H1 (cell line): Measurements from ENCODE around the gene GPD1L. TPM values are rescaled to one million over a fixed set of nuclear protein-coding genes. Genes with fewer than 3 reads are reported as not detected.

ENCODE experiments used
- CTCF ChIA-PET: fragments of 300-600 bp; sonication (Branson Sonifier 250); formaldehyde crosslinking; loops from one replicate; lab custom pipeline; 2021; ENCODE audit not compliant: partially characterized antibody; lab: Charles Lee
- POLR2A ChIA-PET: fragments of 300-600 bp; sonication (Branson Sonifier 250); formaldehyde crosslinking; loops from one replicate; lab custom pipeline; 2021; ENCODE audit warnings: inconsistent platforms; ENCODE audit not compliant: partially characterized antibody; lab: Charles Lee
- DNase-seq, 2 experiments: peaks; one replicate each; pipeline versions ENCODE4 v3.0.0 to v3.0.0-alpha.2; 2010 to 2022; ENCODE audit warnings: low spot score in 2 of 2, low read depth in 1 of 2, mixed read lengths in 1 of 2
- FAIRE-seq: peaks from 2 replicates; lab custom pipeline; 2011; peaks lifted over from hg19 to GRCh38; lab: Jason Lieb, UNC
- H2AFZ ChIP-seq: 2 replicates; pipeline ENCODE4 v1.8.1; 2012; ENCODE audit warnings: low read length, inconsistent platforms
- H2AK5ac ChIP-seq: 2 replicates; pipeline ENCODE4 v1.6.1; 2013; ENCODE audit warnings: low read depth, low read length
- H2BK120ac ChIP-seq: replicated peaks from 2 replicates; pipeline ENCODE3; 2013; ENCODE audit warnings: low read depth, low read length, inconsistent platforms
- H2BK12ac ChIP-seq: 2 replicates; pipeline ENCODE4 v1.6.1; 2013; ENCODE audit warnings: low read depth, low read length
- H2BK15ac ChIP-seq: 2 replicates; pipeline ENCODE4 v1.6.1; 2013; ENCODE audit warnings: low read length
- H2BK20ac ChIP-seq: 2 replicates; pipeline ENCODE4 v1.6.1; 2013; ENCODE audit warnings: low read length
- H2BK5ac ChIP-seq: 2 replicates; pipeline ENCODE4 v1.6.1; 2013; ENCODE audit warnings: low read depth, low read length
- H3K14ac ChIP-seq: 2 replicates; pipeline ENCODE4 v1.6.1; 2013; ENCODE audit warnings: inconsistent platforms; ENCODE audit not compliant: insufficient read length
- H3K18ac ChIP-seq: 2 replicates; pipeline ENCODE4 v1.6.1; 2013; ENCODE audit warnings: low read length; ENCODE audit errors: extremely low read depth
- H3K23ac ChIP-seq: 2 replicates; pipeline ENCODE4 v1.6.1; 2013; ENCODE audit warnings: inconsistent platforms; ENCODE audit not compliant: insufficient read length
- H3K23me2 ChIP-seq: 2 replicates; pipeline ENCODE4 v1.6.1; 2013; ENCODE audit warnings: low read depth, low read length
- H3K27ac ChIP-seq: 2 replicates; pipeline ENCODE4 v1.6.1; 2011; ENCODE audit warnings: low read depth, low read length, inconsistent platforms
- H3K27me3 ChIP-seq, 4 experiments: replicated peaks in 1 of 4; 1 replicate in 1 of 4; 2 replicates in 3 of 4; pipeline versions ENCODE4 v1.6.1 to v1.8.1; 2011 to 2013; ENCODE audit warnings: low read length in 3 of 4, mild to moderate bottlenecking in 3 of 4, inconsistent platforms in 2 of 4, mixed read lengths in 2 of 4, moderate library complexity in 1 of 4; ENCODE audit not compliant: control insufficient read depth in 3 of 4, insufficient read depth in 3 of 4; ENCODE audit errors: extremely low read depth in 1 of 4
- H3K36me3 ChIP-seq, 4 experiments: 2 replicates each; pipeline versions ENCODE4 v1.6.1 to v1.8.1; 2011 to 2013; ENCODE audit warnings: mild to moderate bottlenecking in 4 of 4, low read length in 3 of 4, moderate library complexity in 2 of 4, control low read depth in 1 of 4, inconsistent platforms in 1 of 4; ENCODE audit not compliant: insufficient read depth in 4 of 4, control insufficient read depth in 2 of 4
- H3K4ac ChIP-seq: replicated peaks from 2 replicates; pipeline ENCODE3; 2013; ENCODE audit warnings: low read length, low read depth, mixed read lengths, inconsistent platforms; ENCODE audit not compliant: insufficient read length
- H3K4me1 ChIP-seq, 4 experiments: replicated peaks in 1 of 4; 1 replicate in 1 of 4; 2 replicates in 3 of 4; pipeline versions ENCODE4 v1.6.1 to v1.8.1; 2011 to 2013; ENCODE audit warnings: low read length in 3 of 4, inconsistent platforms in 2 of 4, mixed read lengths in 1 of 4; ENCODE audit not compliant: insufficient read depth in 4 of 4, control insufficient read depth in 3 of 4
- H3K4me2 ChIP-seq, 2 experiments: 2 replicates each; pipeline versions ENCODE4 v1.6.1 to v1.8.1; 2011 to 2013; ENCODE audit warnings: low read depth in 2 of 2, low read length in 2 of 2, control low read depth in 1 of 2, inconsistent platforms in 1 of 2, mild to moderate bottlenecking in 1 of 2; ENCODE audit not compliant: insufficient read depth in 1 of 2
- H3K4me3 ChIP-seq, 4 experiments: fragments of 200-600, 300-600 bp in 1 of 4; sonication (generic), shearing (Covaris generic), sonication (Bioruptor Twin) in 1 of 4; 2 replicates each; pipeline versions ENCODE4 v1.5.1 to v1.8.1; 2011 to 2016; ENCODE audit warnings: low read length in 4 of 4, low read depth in 3 of 4, control low read depth in 2 of 4, inconsistent platforms in 2 of 4, mild to moderate bottlenecking in 2 of 4, mixed read lengths in 1 of 4, moderate library complexity in 1 of 4; ENCODE audit not compliant: insufficient read depth in 2 of 4; ENCODE audit errors: extremely low read depth in 1 of 4
- H3K56ac ChIP-seq: replicated peaks from 2 replicates; pipeline ENCODE3; 2013; ENCODE audit warnings: low read depth, mild to moderate bottlenecking, mixed read lengths, low read length, inconsistent platforms; ENCODE audit not compliant: insufficient read length
- H3K79me1 ChIP-seq: 2 replicates; pipeline ENCODE4 v1.6.1; 2013; ENCODE audit warnings: low read depth, low read length, control low read depth
- H3K79me2 ChIP-seq, 2 experiments: 2 replicates each; pipeline versions ENCODE4 v1.6.1 to v1.8.1; 2012 to 2013; ENCODE audit warnings: low read length in 2 of 2, mild to moderate bottlenecking in 2 of 2, inconsistent platforms in 1 of 2; ENCODE audit not compliant: insufficient read depth in 2 of 2, control insufficient read depth in 1 of 2
- H3K9ac ChIP-seq, 4 experiments: replicated peaks in 1 of 4; 1 replicate in 1 of 4; 2 replicates in 3 of 4; pipeline versions ENCODE4 v1.6.1 to v1.8.1; 2011 to 2013; ENCODE audit warnings: low read depth in 3 of 4, low read length in 3 of 4, control low read depth in 2 of 4, mild to moderate bottlenecking in 2 of 4, moderate library complexity in 2 of 4, inconsistent platforms in 1 of 4; ENCODE audit errors: extremely low read depth in 1 of 4
- H3K9me3 ChIP-seq, 2 experiments: 2 replicates each; pipeline versions ENCODE4 v1.6.1 to v1.8.1; 2012 to 2013; ENCODE audit warnings: mild to moderate bottlenecking in 2 of 2, moderate library complexity in 2 of 2, control low read depth in 1 of 2, inconsistent platforms in 1 of 2, low read depth in 1 of 2, low read length in 1 of 2, mixed read lengths in 1 of 2; ENCODE audit not compliant: insufficient read depth in 2 of 2
- H4K20me1 ChIP-seq, 2 experiments: replicated peaks in 1 of 2; 2 replicates each; pipeline versions ENCODE3 to v1.8.1; 2011 to 2013; ENCODE audit warnings: inconsistent platforms in 2 of 2, low read length in 2 of 2, mild to moderate bottlenecking in 1 of 2; ENCODE audit not compliant: insufficient read depth in 2 of 2, control insufficient read depth in 1 of 2
- H4K5ac ChIP-seq: 2 replicates; pipeline ENCODE4 v1.6.1; 2013; ENCODE audit warnings: low read length, low read depth, mixed read lengths, inconsistent platforms; ENCODE audit not compliant: insufficient read length
- H4K8ac ChIP-seq: 2 replicates; pipeline ENCODE4 v1.8.0; 2013; ENCODE audit warnings: mild to moderate bottlenecking, moderate library complexity, low read length, inconsistent platforms; ENCODE audit not compliant: insufficient read depth; ENCODE audit errors: extremely low read depth
- H4K91ac ChIP-seq: replicated peaks from 2 replicates; pipeline ENCODE3; 2013; ENCODE audit warnings: low read length, mixed read lengths, inconsistent platforms; ENCODE audit not compliant: insufficient read length
- FOSL1 ChIP-seq: IDR thresholded peaks from 2 replicates; pipeline ENCODE4 v1.6.1; 2011; ENCODE audit warnings: mild to moderate bottlenecking, low read depth, low read length, moderate library complexity; ENCODE audit not compliant: insufficient read depth
- GABPA ChIP-seq: IDR thresholded peaks from 2 replicates; pipeline ENCODE4 v1.6.1; 2011; ENCODE audit warnings: mild to moderate bottlenecking, low read length, moderate library complexity, borderline replicate concordance; ENCODE audit not compliant: insufficient read depth
- GTF2F1 ChIP-seq: IDR thresholded peaks from 2 replicates; pipeline ENCODE4 v1.6.1; 2012; ENCODE audit warnings: low read depth, low read length, improper control_type of control experiment, borderline replicate concordance
- HDAC6 ChIP-seq: IDR thresholded peaks from one replicate; pipeline ENCODE4 v1.7.1; 2012; ENCODE audit warnings: low read depth, mild to moderate bottlenecking, inconsistent platforms, low read length, moderate library complexity
- KDM4A ChIP-seq: IDR thresholded peaks from one replicate; pipeline ENCODE4 v1.7.1; 2012; ENCODE audit warnings: low read depth, mild to moderate bottlenecking, moderate library complexity, low read length, inconsistent platforms; ENCODE audit not compliant: severe bottlenecking
- NANOG ChIP-seq: IDR thresholded peaks from 2 replicates; pipeline ENCODE4 v1.6.1; 2011; ENCODE audit warnings: low read length, low read depth, mild to moderate bottlenecking, inconsistent platforms; ENCODE audit not compliant: insufficient read depth, poor library complexity, severe bottlenecking
- PHF8 ChIP-seq: fragments of 200-600 bp; sonication (generic); conservative IDR thresholded peaks from 2 replicates; pipeline ENCODE4 v1.7.1; 2012; ENCODE audit warnings: low read depth, mild to moderate bottlenecking, inconsistent platforms, low read length, moderate library complexity
- POLR2A ChIP-seq, 2 experiments: IDR thresholded peaks; 1 replicate in 1 of 2; 2 replicates in 1 of 2; pipeline ENCODE4 v1.6.1; 2011; ENCODE audit warnings: low read depth in 2 of 2, low read length in 2 of 2, mild to moderate bottlenecking in 2 of 2; ENCODE audit errors: control extremely low read depth in 1 of 2
- POLR2AphosphoS5 ChIP-seq: IDR thresholded peaks from 2 replicates; pipeline ENCODE4 v1.6.1; 2011; ENCODE audit warnings: low read depth, low read length
- RNF2 ChIP-seq: fragments of 200-900, 300-1000 bp; sonication (generic); IDR thresholded peaks from 2 replicates; pipeline ENCODE4 v1.7.1; 2016; ENCODE audit warnings: borderline replicate concordance, low read depth, mild to moderate bottlenecking, antibody characterized with exemption, low read length; ENCODE audit not compliant: poor library complexity, severe bottlenecking; ENCODE audit errors: missing control alignments
- RXRA ChIP-seq: IDR thresholded peaks from 2 replicates; pipeline ENCODE4 v1.6.1; 2011; ENCODE audit warnings: low read depth, mild to moderate bottlenecking, low read length, moderate library complexity; ENCODE audit not compliant: insufficient read depth
- TBP ChIP-seq: IDR thresholded peaks from 2 replicates; pipeline ENCODE4 v1.6.1; 2011; ENCODE audit warnings: low read depth, low read length, improper control_type of control experiment
- WGBS, 2 experiments: shearing (Covaris generic) in 1 of 2; methylation state at CpG; one replicate each; pipeline versions ENCODE4 v1.1.6 to v1.1.7; 2013 to 2015; ENCODE audit warnings: low lambda C conversion rate in 2 of 2, mixed read lengths in 2 of 2, inconsistent platforms in 1 of 2, low coverage in 1 of 2, missing lambda C conversion rate in 1 of 2; ENCODE audit not compliant: insufficient replicate concordance in 2 of 2, insufficient coverage in 1 of 2, insufficient read length in 1 of 2; ENCODE audit errors: extremely low coverage in 1 of 2, missing lambda C conversion rate in 1 of 2; 5-methylcytosine and 5-hydroxymethylcytosine counted together
- polyA plus RNA-seq, 7 experiments: library from polyadenylated mRNA; depleted of rRNA in 3 of 7; stranded (reverse) in 5 of 7; unstranded in 2 of 7; fragments of >200 nt in 5 of 7; fragments of 200-250 nt in 2 of 7; gene quantifications; 1 replicate in 5 of 7; 2 replicates in 1 of 7; 4 replicates in 1 of 7; pipeline versions ENCODE4 v1.2.1 to v1.2.3, GENCODE V29; 2011 to 2013; ENCODE audit warnings: missing spikeins in 2 of 7, mixed read lengths in 2 of 7
- total RNA-seq: library from RNA; stranded (reverse); fragmentation: NEBNext Ultra II Directional; extraction: Animal tissue kit (Norgen Biotek cat#: 25700); gene quantifications from 2 replicates; pipeline ENCODE4 v1.2.1, GENCODE V29; 2021
- TF ChIP-seq, protein P1 (sequence below): IDR thresholded peaks from 2 replicates; pipeline ENCODE4 v1.6.1; 2011; ENCODE audit warnings: low read length, improper control_type of control experiment

The GPD1L gene
- total and polyA plus RNA-seq, 2 of the 8 experiments (the other 6 are each of a cell fraction or from before 2014, with no cell fraction given), result 2.4 to 8.4 TPM

DNA sequence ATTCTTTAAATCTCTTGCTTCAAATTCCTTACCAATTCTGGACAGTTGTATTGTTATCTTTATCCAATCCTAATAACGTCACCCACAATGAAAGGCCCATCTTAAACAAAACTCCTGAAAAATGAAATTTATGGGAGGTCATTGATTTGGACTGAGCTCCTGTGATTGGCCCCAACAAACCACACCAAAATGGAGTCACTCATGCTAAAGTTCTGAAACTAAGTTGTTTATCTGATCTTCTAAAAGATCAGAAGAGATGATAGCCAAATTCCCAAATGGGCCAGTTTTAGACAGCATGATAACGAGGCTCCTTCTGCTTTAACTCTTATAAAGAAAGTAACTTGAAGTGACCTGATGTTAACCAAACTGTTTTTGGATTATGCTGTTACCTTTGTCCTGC, 39.7 kb upstream of the GPD1L start:
- Histone ChIP-seq H3K36me3 (no peaks in the 10 kb centered on the region), H4K5ac (no peak overlapping the region), H4K91ac (no peak overlapping the region), H3K23me2 (no peaks in the 10 kb centered on the region), H3K4ac (no peak overlapping the region), H2AK5ac (no peak overlapping the region), H3K56ac (no peak overlapping the region), H4K8ac (no peak overlapping the region), H2BK20ac (no peak overlapping the region), H3K14ac (no peak overlapping the region), H3K79me2 (no peaks in the 10 kb centered on the region), H3K4me2 (no peak overlapping the region), H4K20me1 (no peaks in the 10 kb centered on the region), H3K79me1 (no peaks in the 10 kb centered on the region), H3K4me1 (no peaks in the 10 kb centered on the region), H3K9ac (no peak overlapping the region), H2BK15ac (no peak overlapping the region), H2AFZ (no peak overlapping the region), H3K9me3 (peaks cover 3 to 4% of the 10 kb centered on the region in 2 experiments; a peak in 2 of 4 replicates), H3K18ac (no peak overlapping the region), H3K4me3 (no peak overlapping the region), H2BK5ac (no peak overlapping the region), H2BK120ac (no peak overlapping the region), H3K27me3 (no peaks in the 10 kb centered on the region), H3K27ac (no peak overlapping the region), H2BK12ac (no peak overlapping the region), H3K23ac (no peak overlapping the region)
- DNase-seq (no peak), FAIRE-seq (no peak)
- POLR2A ChIA-PET, result no interaction called here
- 84% methylated on average over 2 of the region's 2 CpGs; no CpG with 5 or more reads in 1 of the 2 experiments for WGBS, 2 experiments
- CTCF ChIA-PET, result no interaction called here
- TF ChIP-seq NANOG, result no peak
- no peak for TF ChIP-seq POLR2AphosphoS5
- TF ChIP-seq TBP, result no peak
- TF ChIP-seq GABPA, result no peak
- no peak for TF ChIP-seq FOSL1
- TF ChIP-seq RNF2, result no peak
- TF ChIP-seq POLR2A (IDR thresholded peaks at IDR 0.05; ENCODE audit: control extremely low read depth in 1 of 2, low read depth in 2 of 2, low read length in 2 of 2), result no peak
- no peak for TF ChIP-seq KDM4A
- TF ChIP-seq, protein P1, sequence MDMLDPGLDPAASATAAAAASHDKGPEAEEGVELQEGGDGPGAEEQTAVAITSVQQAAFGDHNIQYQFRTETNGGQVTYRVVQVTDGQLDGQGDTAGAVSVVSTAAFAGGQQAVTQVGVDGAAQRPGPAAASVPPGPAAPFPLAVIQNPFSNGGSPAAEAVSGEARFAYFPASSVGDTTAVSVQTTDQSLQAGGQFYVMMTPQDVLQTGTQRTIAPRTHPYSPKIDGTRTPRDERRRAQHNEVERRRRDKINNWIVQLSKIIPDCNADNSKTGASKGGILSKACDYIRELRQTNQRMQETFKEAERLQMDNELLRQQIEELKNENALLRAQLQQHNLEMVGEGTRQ, result no peak
- no peak for TF ChIP-seq HDAC6
- no peak for TF ChIP-seq RXRA
- no peak for TF ChIP-seq PHF8
- TF ChIP-seq GTF2F1, result no peak
